NCI-H2196 treated with DMSO at 0.1 percent for 48 hours (cell line): ENCODE measurements around the gene GPRC5A.

Experiments
- DNase-seq: peaks from one replicate; lab custom pipeline; 2025; ENCODE audit not compliant: unreplicated experiment; lab: John Stamatoyannopoulos, UW

Gene GPRC5A

GRCh38 chr12:12938541-12938940, 47.2 kb downstream of the GPRC5A start:
- DNase-seq: no peak

- no peak for DNase-seq
Measured at GRCh38 chr12:12939888-12940287, 48.5 kb downstream of the GPRC5A start.

DNA sequence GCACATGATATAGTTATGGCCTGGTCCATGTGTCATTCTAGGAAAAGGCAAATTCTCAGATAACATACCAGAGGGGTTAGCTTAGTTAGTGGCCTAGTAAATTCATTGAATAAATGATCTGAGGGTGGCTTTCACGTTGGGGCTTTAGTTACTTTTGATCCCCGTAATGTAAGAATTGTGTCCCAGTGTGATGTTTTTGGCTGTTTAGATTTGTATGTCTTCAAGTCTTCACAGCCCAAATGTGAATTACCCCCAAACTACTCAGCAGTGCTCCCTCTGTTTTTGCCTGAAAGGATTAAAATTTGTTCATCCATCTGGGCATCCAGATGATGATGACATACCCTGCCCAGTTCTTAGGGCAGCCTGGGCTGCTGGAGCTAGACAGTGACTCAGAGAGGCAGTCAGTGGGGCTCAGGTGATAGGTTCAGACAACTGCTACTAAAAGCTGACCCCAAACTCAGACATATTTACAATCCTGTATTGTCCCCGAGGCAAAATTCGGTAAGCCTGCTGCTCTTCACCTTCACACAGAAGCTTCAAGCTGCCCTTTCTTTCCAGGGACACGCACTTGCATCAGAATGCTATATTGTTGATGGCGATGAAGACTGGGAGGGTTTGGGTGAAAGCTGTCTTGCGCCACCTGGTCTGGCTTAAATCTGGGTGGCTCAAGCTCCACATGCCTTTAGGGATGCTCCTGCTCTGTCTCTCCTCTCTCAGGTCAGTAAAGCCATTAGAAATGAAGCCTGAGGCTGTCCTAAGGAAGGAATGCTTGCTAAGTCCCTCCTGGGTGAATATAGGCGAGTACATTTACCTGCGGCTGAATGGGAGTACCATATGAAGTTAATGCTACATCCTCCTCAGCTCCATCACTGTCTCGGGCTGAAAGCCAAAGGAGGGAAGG, 50.3 kb downstream of the GPRC5A start:
- DNase-seq: no peak

- no peak for DNase-seq
Measured at GRCh38 chr12:12943586-12944260, 52.4 kb downstream of the GPRC5A start.

DNA sequence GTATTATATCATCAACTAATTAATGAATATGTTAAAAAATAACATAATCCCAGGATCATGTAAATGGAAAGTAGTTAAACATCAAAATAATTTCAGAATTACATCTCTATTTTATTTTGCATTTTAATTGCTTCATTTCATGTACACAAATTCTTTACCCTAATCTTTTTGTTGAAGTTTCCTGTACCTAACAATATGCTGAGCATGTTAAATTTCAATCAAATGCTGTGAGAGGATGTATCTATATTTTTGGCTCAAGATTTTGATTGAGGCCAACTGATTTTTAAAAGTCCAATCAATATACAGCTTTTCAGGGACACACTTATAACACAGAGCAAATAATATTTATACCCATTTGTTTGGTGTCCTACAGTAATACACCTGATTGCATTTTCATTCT, 54.2 kb downstream of the GPRC5A start:
- no peak for DNase-seq

GRCh38 chr12:12946686-12947355, 55.5 kb downstream of the GPRC5A start:
- no peak for DNase-seq

- no peak for DNase-seq
Measured at GRCh38 chr12:12947902-12948301, 56.5 kb downstream of the GPRC5A start.

DNA sequence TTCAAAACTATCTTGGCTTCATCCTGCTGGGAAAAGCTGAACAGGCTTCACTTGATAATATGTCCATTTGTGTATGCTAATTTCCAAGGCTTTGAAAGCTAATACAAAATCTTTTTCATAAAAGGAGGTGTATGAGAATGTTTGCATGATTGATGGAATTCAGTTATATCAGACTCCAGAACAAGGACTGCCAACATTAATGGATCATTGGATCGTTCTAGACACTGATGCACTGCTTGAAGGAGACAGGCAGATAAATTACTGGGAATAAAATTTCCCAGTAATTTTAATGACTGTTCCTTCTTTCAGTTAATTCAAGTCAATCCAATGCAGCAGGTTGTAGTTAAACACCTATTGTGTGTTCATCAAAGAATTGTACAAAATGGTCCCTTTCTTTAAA, 60.1 kb downstream of the GPRC5A start:
- no peak for DNase-seq

- no peak for DNase-seq
Measured at GRCh38 chr12:12952036-12952435, 60.7 kb downstream of the GPRC5A start, which contains the start of gene GPRC5D. Gene GPRC5D, minus strand, starts transcription at chr12:12952170. Its CDS starts 1,786 bp downstream, at chr12:12950384.

GRCh38 chr12:12954356-12954755, 63.0 kb downstream of the GPRC5A start:
- no peak for DNase-seq

- DNase-seq: no peak
Measured at GRCh38 chr12:12954878-12955625, 63.7 kb downstream of the GPRC5A start.

DNA sequence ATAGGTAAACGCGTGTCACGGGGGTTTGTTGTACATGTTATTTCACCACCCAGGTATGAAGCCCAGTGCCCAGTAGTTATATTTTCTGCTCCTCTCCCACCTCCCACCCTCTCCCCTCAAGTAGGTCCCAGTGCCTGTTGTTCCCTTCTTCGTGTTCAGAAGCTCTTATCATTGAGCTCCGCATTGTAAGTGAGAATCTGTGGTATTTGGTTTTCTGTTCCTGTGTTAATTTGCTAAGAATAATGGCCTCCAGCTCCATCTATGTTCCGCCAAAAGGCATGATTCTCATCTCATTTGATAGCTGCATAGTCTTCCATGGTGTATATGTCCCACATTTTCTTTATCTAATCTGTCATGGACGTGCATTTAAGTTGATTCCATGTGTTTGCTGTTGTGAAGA, 67.5 kb downstream of the GPRC5A start:
- DNase-seq: no peak

- DNase-seq: no peak
Measured at GRCh38 chr12:12960639-12961209, 69.4 kb downstream of the GPRC5A start.

- no peak for DNase-seq
Measured at GRCh38 chr12:12964255-12964654, 72.9 kb downstream of the GPRC5A start.

DNA sequence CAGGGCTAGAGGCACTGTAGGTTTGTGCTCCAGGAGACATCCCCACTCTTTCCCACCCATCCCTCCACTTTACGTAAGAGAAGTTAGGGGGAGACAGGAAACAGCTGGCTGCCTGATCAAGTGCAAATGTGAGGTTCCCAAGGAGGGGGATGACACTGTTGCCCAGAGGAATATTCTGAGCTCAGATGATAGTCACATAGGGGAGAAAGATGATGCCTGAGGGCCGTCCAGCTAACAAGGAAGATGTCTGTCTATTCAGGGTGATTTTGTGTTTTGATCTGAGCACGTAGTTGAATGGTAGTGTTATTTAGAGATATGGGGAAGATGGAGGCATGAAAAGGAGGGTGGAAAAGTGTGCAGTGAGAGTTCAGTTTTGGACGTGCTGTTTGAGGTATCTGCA, 74.5 kb downstream of the GPRC5A start:
- no peak for DNase-seq
